ENCODE measurements around the gene KCTD8. TPM values are rescaled to one million over a fixed set of nuclear protein-coding genes. Genes with fewer than 3 reads are reported as not detected.

The KCTD8 gene
- total and polyA plus RNA-seq, 2 donors (not counting 3 experiments of a cell fraction or from before 2014, with no cell fraction given), result 0.36 to 0.80 TPM

DNA sequence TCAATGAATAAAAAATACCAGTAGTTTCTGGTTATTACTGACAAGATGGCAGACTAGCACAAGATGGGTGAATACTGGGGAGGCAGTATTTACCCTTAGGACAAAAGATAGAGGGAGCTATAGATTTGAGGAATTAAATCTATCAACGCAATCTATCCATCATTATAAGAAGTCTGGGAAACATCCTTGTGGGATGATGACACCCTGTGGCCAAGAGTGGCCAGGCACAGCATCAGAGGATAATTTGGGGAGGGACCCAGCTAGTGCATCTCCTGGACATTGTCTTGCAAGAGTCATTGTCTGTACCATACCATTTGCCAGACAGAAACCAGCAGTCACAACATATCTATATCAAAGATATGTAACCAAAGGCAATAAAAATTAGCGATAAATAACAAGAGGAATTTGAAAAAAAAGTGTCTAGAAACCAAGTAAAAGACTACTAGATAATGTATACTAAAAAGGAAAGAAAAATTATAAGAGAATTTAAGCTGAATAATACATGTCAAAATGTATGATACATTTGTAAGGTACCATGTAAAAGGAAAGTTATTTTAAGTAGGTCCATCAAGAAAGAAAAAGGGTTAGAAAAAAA is 22.9 kb downstream of the KCTD8 start:
- no TSS peak for BruUV-seq (replicated peaks)
- DNase-seq (ENCODE audit: low read depth, low spot score), result peak; percentile 35
- POLR2A ChIA-PET, result no interaction called here

More for the DNA sequence above, 22.9 kb downstream of the KCTD8 start:
- no peak overlapping the region for H3K4me2 ChIP-seq (ENCODE audit: insufficient read depth, low read length)
- no peak overlapping the region for H3K9ac ChIP-seq (replicated peaks; ENCODE audit: extremely low read depth, insufficient read depth, low read length)
- H4K20me1 ChIP-seq (replicated peaks; ENCODE audit: control insufficient read depth, extremely low read depth, insufficient read depth, low read length), result no peaks in the 10 kb centered on the region
- no peaks in the 10 kb centered on the region for H3K4me1 ChIP-seq (ENCODE audit: control insufficient read depth, extremely low read depth, insufficient read depth, low read length)
- CTCF ChIA-PET, result interaction anchor here (0.6 to 1.6 kb wide), 22 partner anchors 8 to 1857 kb away, joined by 3 to 60 read pairs (median 4); partner anchors contain the start of gene KCTD8
- no peak for FAIRE-seq
- dilution Hi-C loops (cut with MboI; ENCODE audit: extremely low pct_ligation_motif_present, low sequenced_read_pairs) (no loop called here), intact Hi-C loops (cut with micrococcal nuclease) (loop anchor here (1.0 to 5.0 kb wide), 3 partner anchors 646 to 1428 kb away; no protein-coding TSS in a partner anchor)
- TF ChIP-seq JUN (IDR thresholded peaks at IDR 0.05; ENCODE audit: borderline replicate concordance, insufficient read depth, insufficient read length, low read depth) (no peak), EZH2 (IDR thresholded peaks at IDR 0.05; ENCODE audit: borderline replicate concordance, low read depth, low read length, severe bottlenecking) (no peak), CTCF (IDR thresholded peaks at IDR 0.05; ENCODE audit: extremely low read depth in 1 of 2, insufficient read depth in 1 of 2, low read depth in 1 of 2, low read length in 2 of 2) (peak; percentile 47 to 54), MYC (IDR thresholded peaks at IDR 0.05; ENCODE audit: low read depth, low read length) (no peak), GATA2 (IDR thresholded peaks at IDR 0.05; ENCODE audit: insufficient read depth, insufficient read length, low read depth, low read length) (no peak), MAX (IDR thresholded peaks at IDR 0.05; ENCODE audit: insufficient read depth, insufficient read length) (no peak), POLR2AphosphoS5 (IDR thresholded peaks at IDR 0.05; ENCODE audit: insufficient read depth, low read depth, low read length) (no peak), POLR2A (IDR thresholded peaks at IDR 0.05; ENCODE audit: low read depth, low read length) (no peak)
- no peaks in the 10 kb centered on the region for H3K79me2 ChIP-seq (ENCODE audit: control insufficient read depth, insufficient read depth, low read length)
- H3K27ac ChIP-seq (ENCODE audit: insufficient read depth, low read depth, low read length), result no peak overlapping the region
- H3K9me3 ChIP-seq (replicated peaks; ENCODE audit: control insufficient read depth, insufficient read depth, low read length), result no peaks in the 10 kb centered on the region
- no peaks in the 10 kb centered on the region for H3K36me3 ChIP-seq (ENCODE audit: control insufficient read depth in 2 of 2, extremely low read depth in 1 of 2, insufficient read depth in 2 of 2, low read length in 2 of 2)
- no peak overlapping the region for H2AFZ ChIP-seq (ENCODE audit: low read depth, low read length)
- H3K9me1 ChIP-seq (replicated peaks; ENCODE audit: control insufficient read depth, extremely low read depth, insufficient read depth, low read length), result no peaks in the 10 kb centered on the region
- H3K27me3 ChIP-seq (ENCODE audit: control insufficient read depth in 2 of 2, insufficient read depth in 2 of 2, low read length in 2 of 2), result no peaks in the 10 kb centered on the region
- no peak overlapping the region for H3K4me3 ChIP-seq (replicated peaks in 1 of 3; ENCODE audit: insufficient read depth in 1 of 3, low read depth in 1 of 3, low read length in 3 of 3)
